Endothelial cell of hepatic sinusoid (primary cell): ENCODE results near the gene PYGL.
"Not testable (repeated sequence)": the region's sequence is repeated elsewhere in the genome, so short reads cannot be mapped to it uniquely, and the experiment has no call there.

Experiments
- in situ Hi-C: cut with HindIII; loops from 2 replicates; pipeline ENCODE4 v1.10.0; 2017; ENCODE audit warnings: low sequenced_read_pairs

Gene PYGL

DNA sequence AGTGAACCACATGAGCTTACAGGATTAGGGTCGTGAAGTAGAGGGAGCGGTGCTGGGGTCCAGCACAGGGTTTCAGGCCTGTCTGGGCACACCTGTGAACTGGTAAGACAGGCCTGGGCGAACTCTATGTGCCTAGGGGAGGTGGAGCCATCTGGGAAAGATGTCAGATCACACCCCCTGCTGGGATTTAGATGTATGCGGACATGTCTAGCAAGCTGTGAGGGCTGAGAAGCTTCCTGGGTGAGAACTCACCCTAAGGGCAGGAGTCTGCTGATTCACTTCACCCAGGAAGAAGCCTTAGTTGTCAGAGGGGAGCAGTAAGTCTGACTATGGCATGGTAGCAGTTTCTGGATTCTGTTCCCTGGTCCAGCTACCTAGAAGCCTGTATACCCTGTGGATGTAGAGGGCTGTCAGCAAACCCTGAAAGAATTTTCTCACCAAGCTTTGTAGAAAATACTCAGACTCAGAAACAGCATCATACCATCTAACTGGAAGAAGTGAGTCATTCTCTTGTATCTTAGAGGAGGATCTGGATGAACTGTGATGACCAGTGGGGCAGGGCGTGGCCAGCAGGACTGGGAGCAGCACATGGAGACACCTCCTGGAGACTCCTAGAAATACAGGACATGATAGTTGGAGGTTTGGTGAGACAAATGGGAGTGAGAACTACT, 11.2 kb upstream of the PYGL start:
- in situ Hi-C loops: no loop called here

- in situ Hi-C loops: no loop called here
Measured at GRCh38 chr14:50954811-50955372, 10.6 kb upstream of the PYGL start.

GRCh38 chr14:50953502-50953901, 9.2 kb upstream of the PYGL start:
- in situ Hi-C loops: no loop called here

DNA sequence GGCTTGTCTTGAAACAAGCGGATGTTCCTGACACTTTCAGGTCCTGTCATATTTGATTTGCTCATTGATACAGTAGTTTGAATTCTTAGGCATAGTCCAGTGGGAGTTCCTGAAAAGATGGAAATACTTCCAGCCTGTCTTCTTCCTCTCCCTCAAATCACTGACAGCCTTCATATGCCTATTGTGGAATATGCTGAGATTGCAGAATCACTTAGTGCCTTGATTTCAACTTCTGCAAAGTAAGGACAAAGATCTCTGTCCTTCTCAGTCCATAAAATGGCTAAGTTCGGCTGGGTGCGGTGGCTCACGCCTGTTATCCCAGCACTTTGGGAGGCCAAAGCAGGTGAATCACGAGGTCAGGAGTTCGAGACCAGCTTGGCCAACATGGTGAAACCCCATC, 6.7 kb upstream of the PYGL start:
- in situ Hi-C loops: no loop called here

- in situ Hi-C loops: no loop called here
Measured at GRCh38 chr14:50948205-50948604, 3.9 kb upstream of the PYGL start.

- in situ Hi-C loops: no loop called here
Measured at GRCh38 chr14:50947446-50947845, 3.2 kb upstream of the PYGL start.

GRCh38 chr14:50946234-50946935, 2.1 kb upstream of the PYGL start:
- in situ Hi-C loops: no loop called here

DNA sequence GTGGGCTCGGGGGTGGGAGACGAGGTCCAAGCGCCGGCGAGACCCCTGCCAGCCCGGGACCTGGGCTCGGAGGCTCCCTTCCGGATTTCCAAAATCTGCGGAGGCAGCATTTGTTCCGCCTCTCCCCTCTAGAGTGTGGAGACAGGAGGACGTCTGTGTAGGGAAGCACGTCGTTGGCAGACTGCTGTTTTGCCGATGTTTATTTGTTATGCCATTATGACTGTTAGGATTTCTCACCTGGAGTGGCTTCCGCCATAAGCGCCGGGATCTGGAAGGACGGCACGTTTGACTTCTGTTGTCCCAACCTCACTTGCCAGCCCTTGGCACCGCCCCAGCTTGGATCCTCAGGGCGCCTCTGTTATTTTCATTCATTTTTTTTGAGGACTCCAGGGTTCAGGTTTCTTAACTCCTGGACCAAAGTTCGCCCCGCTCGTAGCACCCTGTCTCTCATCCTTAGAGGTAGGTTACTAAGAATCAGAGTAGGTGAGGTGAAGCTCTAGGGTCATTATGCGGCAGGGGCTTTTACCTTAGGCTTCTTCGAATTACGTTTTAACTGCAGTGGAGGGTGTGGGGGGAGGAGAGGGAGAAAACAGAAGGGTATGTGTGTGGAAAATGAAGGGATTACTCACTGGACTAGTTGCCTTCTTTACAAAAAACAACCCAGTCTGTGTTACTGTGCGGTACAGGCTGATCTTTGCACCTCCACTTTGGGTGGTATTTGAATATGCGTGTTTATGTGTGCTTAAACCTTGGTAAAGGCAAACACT, 547 bp upstream of the PYGL start:
- in situ Hi-C loops: no loop called here

DNA sequence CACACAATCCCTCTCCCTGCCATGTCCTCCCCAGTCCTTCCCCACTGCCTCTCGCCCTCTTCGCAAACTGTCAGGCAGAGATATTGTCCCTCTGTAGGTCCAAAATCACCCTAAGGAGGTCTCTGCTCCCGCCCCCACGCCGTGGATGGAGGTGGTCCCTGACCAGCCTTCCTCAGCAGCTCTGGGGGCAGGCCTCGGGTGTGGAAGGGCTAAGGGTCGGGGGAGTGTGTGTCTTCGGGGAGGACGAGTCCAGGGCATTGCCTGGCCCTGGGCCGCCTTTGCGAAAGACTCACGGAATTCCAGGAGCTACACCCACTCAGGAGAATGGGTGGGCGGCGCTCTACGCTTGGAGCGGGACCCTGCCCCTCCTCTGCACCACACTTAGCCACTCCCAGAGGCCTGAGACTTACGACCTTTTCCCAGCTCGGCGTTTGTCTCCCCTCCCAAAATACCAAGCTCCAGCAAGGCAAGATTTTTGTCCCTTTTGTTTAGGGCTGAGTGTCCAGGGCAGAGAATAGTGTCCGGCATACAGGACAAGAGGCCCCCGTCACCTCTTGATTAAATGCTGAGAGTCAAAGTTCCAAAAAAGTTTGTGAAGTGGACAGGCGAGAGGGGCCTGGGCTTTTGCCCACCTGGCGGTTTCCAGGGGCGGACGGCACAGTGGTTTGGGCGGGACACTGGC, 881 bp downstream of the PYGL start:
- in situ Hi-C loops: no loop called here

DNA sequence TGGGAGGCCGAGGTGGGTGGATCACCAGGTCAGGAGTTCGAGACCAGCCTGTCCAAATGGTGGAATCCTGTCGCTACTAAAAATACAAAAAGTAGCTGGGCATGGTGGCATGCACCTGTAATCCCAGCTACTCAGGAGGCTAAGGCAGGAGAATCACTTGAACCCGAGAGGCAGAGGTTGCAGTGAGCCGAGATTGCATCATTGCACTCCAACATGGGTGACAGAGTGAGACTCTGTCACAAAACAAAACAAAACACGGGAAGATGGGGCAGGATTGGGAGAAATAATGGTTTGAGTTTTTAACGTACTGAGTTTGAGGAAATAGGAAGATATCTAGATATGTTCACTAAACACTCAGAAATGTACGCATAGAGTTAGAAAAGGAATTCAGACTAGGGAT, 2.6 kb downstream of the PYGL start:
- in situ Hi-C loops: not testable (repeated sequence)

- in situ Hi-C loops: no loop called here
Measured at GRCh38 chr14:50941151-50941550, 3.1 kb downstream of the PYGL start.

DNA sequence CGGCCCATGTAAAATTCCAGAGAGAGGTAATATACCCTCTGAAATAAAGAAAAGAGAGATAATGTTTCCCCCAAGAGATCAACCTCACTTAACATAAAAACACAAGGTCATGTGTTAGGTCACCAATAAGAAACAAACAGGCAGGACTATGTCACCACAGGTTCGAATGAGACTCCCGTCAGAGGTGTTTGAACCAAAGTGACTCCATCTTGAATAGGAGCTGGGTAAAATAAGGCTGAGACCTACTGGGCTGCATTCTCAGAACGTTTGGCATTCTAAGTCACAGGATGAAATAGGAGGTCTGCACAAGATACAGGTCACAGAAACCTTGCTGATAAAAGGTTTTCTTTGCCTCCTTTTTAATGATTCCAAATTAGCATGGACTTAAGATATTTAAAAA, 6.5 kb downstream of the PYGL start:
- in situ Hi-C loops: no loop called here

DNA sequence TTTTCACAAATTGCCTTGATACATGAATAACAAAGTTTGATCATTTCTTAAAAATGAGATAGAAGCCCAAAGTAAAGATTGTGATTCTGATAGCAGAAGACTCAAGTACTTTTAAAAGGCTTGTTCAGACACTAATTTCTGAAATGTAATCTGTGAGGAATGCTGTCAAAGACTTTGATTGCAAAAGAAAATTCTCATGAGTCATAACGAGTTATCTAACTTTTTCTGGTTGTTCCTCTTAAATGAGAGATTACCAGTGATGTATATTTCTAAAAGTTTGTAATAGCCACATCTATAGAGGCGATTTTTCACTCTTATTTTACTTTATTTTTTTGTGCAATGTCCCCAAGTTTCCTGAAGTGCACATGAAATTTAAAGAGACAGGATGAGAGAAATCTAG, 7.0 kb downstream of the PYGL start:
- in situ Hi-C loops: no loop called here

GRCh38 chr14:50936882-50937281, 7.4 kb downstream of the PYGL start:
- in situ Hi-C loops: no loop called here

DNA sequence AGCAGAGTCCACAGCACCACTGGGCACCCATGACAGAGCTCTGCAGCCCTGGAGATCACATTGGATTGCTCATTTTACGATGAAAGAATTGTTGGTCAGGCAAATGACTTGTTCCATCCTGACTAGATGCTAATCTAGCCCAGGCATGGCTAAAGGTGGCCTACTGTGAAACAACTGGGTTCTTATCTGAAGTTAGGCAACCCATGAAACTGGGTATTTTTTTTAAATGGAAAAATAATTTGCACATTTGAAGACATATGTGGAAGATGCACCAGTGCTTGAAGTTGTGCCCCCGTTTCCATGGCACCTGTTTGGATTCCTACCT, 8.3 kb downstream of the PYGL start:
- in situ Hi-C loops: no loop called here

DNA sequence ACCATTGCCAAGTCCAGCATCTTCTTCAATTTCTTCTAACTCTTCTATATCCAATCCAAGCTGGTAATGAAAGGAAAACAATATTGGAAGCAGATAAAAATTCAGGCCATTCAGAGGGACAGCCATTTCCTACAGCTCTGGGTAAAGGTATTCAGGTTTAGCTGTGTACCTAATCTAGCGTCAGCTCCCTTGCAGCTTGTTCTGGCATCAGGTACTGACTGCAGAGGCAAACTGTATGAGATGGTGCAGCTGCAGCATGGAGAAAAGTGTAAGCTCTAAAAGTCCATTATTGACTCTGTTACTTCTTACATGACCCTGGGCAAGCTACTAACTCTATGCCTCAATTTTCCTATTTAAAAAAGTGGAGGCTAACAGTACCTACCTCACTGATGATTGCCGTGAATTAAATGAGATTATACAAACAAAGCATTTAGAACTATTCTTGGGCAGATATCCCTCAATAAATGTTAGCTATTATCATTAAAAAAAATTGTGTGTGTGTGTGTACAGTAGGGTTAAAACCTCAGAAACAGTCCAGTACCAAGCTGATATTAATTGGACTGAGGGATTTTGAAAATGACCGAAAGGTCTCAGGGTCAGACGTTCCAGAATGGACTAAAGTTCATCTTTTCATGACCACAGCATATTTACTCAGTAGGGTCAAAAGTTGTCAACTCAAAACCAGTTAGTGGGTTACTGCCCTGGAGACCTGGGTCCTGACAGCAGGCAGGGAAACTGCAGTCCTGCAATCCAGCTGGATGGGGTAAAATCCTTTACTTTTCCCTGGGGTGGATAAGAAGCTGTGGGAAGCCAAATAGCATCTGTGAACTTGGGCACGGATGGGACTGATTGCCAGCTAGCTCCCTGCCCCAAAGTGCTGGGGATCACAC, 8.9 kb downstream of the PYGL start:
- in situ Hi-C loops: no loop called here

GRCh38 chr14:50932592-50933495, 11.4 kb downstream of the PYGL start:
- in situ Hi-C loops: no loop called here

GRCh38 chr14:50932156-50932555, 12.1 kb downstream of the PYGL start:
- in situ Hi-C loops: no loop called here

DNA sequence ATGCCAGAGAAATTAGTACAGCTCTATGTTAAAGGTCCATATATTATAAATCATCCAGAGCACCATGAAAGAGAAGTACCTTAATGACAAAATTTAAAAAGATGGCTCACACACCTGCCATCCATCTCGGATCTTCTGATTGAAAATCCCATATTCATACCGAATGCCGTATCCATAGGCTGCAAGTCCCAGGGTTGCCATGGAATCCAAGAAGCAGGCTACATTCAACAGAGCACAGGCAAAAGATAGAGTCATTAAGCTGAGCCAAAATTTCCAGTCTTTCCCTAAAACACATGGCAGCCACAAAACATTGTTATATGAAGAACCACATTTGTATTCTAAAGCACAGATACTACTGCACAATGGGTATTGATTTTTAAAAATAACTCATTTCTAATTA, 12.7 kb downstream of the PYGL start:
- in situ Hi-C loops: no loop called here
